CD4-positive, alpha-beta T cell treated with Interleukin-4 for 1 hour (primary cell): ENCODE results near the gene PIGS.
"Not testable (repeated sequence)": the region's sequence is repeated elsewhere in the genome, so short reads cannot be mapped to it uniquely, and the experiment has no call there.

ENCODE experiments used
- DNase-seq, 2 donors: peaks; one replicate each; pipeline ENCODE4 v3.0.0-alpha.2; 2020 to 2022

The PIGS gene

GRCh38 chr17:28528327-28529012 lies 42.9 kb downstream of the PIGS start:
- DNase-seq: no peak

- DNase-seq: no peak
These were observed 43.5 kb downstream of the PIGS start for GRCh38 chr17:28527859-28528258.

GRCh38 chr17:28527181-28527681 lies 44.1 kb downstream of the PIGS start:
- DNase-seq: no peak

- no peak for DNase-seq
These were observed 44.9 kb downstream of the PIGS start for GRCh38 chr17:28526381-28526780.

- no peak for DNase-seq
These were observed 46.6 kb downstream of the PIGS start for GRCh38 chr17:28524476-28525424.

- no peak for DNase-seq
These were observed 47.4 kb downstream of the PIGS start for GRCh38 chr17:28523876-28524275.

- no peak for DNase-seq
These were observed 48.1 kb downstream of the PIGS start for GRCh38 chr17:28523186-28523585.

- not testable (repeated sequence) for DNase-seq
These were observed 49.0 kb downstream of the PIGS start for GRCh38 chr17:28522281-28522680.

GRCh38 chr17:28521311-28522085 lies 49.8 kb downstream of the PIGS start:
- DNase-seq: no peak

- DNase-seq: no peak
These were observed 50.6 kb downstream of the PIGS start for GRCh38 chr17:28520687-28521086.

- no peak for DNase-seq
These were observed 52.1 kb downstream of the PIGS start for GRCh38 chr17:28519236-28519635.

- no peak for DNase-seq
These were observed 52.7 kb downstream of the PIGS start for GRCh38 chr17:28518578-28518977.

- no peak for DNase-seq
These were observed 53.2 kb downstream of the PIGS start for GRCh38 chr17:28518132-28518531.

GRCh38 chr17:28515518-28515917 lies 55.8 kb downstream of the PIGS start:
- no peak for DNase-seq

- DNase-seq: no peak
These were observed 56.7 kb downstream of the PIGS start for GRCh38 chr17:28514561-28515002.

GRCh38 chr17:28513476-28513875 lies 57.8 kb downstream of the PIGS start:
- no peak for DNase-seq

GRCh38 chr17:28511858-28512461 lies 59.4 kb downstream of the PIGS start:
- DNase-seq: no peak

GRCh38 chr17:28509789-28510188 lies 61.5 kb downstream of the PIGS start:
- peak in 1 of 2 donors; percentile 35 for DNase-seq

GRCh38 chr17:28508211-28508724 lies 63.1 kb downstream of the PIGS start:
- no peak for DNase-seq

GRCh38 chr17:28507567-28508203 lies 63.6 kb downstream of the PIGS start:
- no peak for DNase-seq

GRCh38 chr17:28506763-28507487 lies 64.4 kb downstream of the PIGS start:
- no peak for DNase-seq
